T-helper 2 cell (primary cell): ENCODE measurements around the gene SMIM1.

Source experiments
- DNase-seq, 5 experiments: peaks; one replicate each; pipeline versions ENCODE4 v3.0.0 to v3.0.0-alpha.2; 2012 to 2022

Gene SMIM1

DNA sequence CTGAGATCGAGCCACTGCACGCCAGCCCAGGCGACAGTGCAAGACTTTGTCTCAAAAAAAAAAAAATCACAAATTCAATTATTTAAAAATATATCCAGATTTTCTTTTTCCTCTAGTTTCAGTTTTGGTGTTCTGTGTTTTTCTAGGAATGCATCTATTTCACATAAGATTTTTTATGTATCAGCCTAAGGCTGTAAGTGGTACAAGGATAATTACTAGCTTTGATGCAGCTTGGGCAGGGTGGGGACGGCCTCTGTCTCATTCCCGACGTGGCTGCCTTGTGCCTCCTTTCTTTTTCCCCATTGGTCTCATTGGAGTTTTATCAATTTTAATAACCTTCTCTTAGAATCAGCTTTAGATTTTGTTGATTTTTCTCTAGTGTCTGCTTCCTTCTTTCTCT is 13.4 kb upstream of the SMIM1 start:
- DNase-seq: no peak

DNA sequence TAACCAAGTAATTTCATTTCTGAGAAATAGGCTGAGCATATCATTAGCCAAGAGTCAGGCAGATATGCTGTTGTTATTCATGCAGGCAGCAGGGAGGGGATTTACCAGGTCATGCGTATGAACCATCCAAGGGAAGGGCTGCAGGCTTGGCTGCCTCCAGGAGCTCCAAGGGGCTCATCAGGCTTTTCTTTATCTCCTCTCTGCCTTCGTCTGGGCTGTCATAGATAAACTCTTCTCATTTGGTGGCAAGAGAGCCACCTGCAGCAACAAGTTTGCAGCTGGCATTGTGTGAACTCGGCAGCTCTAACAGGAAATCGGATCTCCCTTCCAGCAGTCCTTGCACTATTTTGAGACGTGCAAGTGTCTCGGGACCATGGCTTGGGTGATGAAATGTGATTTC is 12.8 kb upstream of the SMIM1 start:
- DNase-seq: no peak

DNA sequence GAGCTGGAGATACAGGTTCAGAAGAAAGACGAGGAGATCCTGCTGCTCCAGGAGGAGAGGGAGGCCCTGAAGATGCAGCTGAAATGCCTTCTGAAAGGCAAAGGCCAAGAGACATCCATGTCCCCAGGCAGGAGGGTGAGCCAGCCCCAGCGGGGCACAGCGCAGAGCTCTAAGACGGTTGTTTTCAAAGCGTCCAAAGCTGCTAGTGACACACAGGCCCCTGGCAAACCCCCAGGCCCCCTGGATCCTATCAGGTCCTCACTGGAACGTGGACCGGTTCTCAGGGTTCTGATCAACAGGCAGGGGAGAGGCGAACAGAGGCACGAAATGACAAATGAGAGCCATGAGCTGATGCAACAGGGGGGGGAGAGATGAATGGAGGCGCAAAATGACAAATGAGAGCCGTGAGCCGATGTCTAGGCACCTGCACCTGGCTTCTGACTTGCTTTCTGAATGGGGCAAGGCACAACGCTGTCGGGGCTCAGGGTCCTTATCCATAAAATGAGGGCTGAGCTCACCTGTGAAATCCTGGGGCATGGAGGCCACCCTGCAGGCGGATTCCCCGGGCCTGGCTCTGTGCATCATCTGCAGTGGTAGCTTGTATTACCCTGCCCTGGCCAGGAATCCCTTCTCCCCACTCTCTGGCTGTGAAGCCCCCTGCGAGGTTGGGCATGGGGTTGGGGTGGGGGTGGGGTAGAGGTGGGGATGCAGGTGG is 11.1 kb upstream of the SMIM1 start:
- no peak for DNase-seq

DNA sequence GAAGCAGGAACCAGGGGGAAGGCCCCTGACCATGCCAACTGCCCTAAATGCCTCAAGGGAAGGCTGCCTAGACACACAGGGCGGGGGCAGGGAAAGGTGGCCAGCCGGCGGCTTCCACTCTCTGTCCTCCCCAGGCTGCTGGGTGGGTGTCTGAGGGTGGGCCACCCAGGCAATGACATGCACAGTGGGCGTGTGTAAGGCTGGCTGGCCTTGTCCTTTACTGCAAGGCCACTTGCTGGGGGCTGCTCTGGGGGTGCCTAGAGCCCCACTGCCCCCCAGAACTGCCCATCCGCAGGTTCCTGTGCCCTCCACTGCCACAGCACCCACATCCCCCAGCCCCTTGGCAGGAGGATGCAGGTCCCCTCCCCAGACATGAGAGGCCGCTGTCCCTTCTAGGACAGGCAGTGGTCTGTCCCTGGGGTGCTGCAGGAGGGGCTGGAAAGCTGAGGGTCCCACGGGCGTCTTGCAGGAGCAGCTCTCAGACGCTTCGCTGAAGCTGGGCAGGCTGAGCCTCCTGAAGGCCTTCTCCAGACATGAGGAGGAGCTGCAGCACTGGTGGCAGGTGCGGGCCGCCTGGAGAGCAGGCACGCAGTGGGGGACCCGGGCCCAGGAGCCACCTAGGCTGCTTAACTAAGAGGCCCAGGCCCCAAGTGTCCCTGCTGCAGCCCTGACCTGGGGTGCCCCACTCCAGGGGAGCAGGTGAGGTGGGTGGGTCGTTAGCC is 10.2 kb upstream of the SMIM1 start:
- no peak for DNase-seq

DNA sequence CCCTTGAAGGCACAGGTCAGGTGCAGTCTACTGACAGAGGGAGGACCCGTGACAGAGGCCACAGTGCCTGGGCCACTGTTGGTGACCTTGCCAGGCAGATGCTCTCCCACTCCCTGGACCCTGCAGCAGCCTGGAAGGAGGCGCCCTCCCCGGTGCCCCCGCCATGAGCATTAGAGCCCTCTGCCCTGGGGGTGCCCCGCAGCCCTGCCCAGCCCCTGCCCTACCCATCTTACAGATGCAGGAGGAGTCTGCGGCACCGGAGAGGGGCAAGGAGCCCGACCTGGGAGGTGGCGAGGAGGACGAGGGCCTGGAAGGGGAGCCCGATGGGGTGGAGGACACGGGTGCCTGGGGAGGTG is 9.7 kb upstream of the SMIM1 start:
- DNase-seq: no peak

DNA sequence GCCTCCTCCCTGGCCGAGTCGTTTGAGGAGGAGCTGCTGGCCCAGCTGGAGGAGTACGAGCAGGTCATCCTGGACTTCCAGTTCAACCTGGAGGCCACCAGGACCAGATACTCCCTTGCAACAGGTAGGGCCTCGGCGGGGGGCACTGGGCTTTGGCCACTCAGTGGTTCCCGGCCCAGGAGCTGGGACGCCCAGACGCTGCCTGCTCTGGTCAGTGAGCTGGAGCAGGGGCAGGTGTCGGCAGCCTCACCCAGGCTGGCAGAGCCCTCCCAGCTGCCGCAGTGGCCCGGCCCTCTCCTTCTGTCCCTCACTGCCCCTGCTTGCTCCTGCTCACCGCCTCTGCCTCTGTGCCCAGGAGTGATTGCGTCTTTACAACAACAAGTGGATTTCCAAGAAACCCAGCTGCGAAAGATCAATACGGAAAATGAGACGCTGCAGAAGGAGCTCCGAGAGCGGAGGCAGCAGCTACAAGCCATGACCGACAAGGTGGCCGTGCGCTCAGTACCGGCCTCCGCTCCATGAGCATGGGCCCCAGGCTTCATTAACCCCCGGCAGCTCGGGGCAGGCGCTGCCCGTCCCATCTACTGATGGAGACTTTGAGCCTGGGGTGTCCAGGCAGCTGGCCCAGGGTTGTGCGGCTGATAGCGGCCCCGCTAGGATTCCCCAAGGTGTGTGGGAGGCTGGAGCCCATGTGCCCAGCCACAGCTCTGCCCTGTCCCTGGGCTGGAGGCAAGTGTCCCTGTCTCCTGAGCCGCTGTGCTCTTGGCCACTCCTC is 9.0 kb upstream of the SMIM1 start:
- DNase-seq: no peak

DNA sequence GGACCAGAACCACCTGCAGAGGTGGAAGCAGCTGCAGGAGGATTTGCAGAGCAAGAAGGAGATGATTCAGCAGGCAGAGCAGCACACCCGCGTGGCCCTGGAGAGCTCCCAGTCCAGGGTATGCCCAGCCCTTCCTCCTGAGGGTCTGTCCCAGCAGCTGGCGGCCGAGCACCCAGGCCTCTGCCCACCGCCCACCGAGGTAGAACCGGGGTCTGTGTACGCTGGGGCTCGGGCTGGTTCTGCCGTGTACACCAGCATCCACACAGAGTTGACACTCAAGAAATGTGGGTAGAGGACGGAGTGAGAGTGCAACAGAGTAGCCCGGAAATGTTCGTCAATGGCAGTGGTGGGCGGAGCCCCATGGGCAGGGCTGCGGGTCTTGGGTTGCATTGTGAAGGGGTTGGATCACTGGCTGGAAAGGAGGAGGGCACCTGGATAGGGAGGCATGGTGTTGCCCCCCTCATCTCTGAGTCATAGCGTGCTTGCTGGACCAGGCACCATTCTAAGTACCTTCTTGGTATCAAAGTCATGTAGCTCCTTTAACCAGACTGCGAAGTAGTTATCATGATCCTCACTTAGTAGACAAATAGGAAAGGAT is 5.1 kb upstream of the SMIM1 start:
- no peak for DNase-seq

DNA sequence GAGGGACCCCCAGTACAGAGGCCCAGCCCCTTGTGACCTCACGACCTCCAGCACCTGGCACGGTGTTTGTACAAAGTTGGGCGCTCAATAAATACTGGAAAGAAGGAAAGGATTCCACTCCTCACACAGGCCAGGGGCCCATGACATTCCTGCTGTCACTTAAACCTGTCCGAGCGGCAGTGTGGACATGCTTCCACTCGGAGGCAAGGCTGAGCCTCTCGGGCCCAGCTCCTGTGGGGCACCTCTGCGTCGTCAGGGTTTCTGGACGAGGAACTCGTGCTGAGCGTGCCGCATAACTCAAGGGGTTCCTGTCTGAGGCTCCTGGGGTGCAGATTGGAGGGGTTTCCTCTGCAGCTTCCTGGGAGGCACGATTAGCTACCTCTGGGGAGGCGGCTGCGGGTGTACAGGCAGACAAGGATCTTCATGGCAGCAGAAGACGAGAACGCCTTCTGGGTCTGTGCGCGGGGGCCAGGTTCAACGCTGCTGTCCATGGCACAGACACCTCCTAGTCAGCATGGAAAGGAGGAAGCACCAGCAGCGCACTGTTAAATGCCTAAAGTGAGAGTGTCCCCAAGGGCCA is 3.6 kb upstream of the SMIM1 start:
- no peak for DNase-seq

DNA sequence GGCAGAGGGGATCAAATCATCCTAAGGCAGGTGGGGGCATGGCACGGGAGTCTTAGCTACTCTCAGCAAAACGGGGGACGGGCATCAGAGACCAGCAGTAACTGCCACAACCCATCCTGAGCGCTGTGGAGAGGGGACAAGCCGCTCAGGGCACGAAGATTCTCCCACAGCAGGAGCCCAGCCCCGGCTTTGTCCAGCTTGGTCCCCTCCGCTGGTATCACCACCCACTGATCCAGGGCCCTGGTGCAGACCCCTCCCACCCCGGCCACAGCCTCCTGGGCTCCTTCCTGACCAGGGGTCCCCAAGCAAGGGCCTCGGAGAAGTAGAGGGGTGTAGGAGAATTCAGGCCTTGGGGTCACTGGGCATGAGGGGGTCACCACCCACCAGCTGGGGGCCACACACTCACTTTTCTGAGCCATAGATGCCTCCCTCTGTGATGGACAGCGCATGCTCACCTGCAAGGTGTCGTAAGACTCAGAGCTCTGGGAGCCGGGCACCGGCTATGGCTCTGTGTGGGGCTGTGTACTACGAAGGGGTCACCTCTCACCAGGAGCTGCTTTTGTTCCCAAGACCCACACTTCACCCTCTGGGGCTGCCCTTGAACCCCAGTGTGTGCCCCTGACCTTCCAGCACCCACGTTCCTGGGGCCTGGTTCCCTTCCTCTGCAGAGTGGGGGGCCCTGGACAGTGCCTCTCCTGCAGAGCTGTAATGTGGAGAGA is 2.3 kb upstream of the SMIM1 start:
- DNase-seq: no peak

DNA sequence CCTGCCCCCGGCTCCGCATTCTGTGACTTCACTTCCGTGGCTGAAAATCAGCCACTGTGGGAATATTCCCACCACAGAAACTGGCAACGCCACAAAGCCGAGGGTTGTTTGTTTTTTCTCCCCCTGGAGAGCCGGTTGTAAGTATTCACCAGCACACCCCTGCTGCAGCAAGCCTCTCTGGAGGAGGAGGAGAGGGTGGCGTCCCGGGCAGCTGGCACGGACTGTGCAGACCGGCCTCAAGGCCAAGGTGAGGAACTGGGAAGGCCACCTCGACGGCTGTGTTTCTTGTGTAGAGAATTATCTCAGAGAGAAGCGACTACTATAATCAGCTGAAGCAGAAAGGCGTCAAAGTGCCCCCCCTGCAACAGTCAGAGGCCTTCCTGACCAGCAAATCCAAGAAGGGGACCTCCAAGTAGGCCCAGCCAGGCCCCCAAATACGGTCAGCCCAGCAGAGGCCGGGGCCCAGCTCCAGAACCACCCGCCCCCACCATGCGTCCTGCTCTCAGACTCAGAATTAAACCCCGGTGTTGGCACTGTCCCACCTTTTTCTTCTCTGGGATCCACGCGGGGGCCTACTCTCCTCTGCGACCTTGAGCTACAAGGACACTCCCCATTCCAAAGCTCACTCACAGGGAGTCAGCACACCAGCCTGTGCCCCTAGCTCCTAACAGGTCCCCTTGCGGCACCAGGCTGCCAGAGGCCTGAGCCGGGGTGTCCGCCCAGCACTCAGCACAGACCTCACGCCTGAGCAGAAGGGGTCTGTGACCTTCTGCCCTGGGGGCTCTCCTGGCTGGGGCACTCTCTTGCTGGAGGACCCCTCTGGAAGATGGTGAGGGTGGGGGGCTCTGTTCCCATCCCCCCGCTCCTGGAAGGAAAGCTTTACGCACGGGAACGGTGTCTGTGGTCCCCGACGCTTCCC is 1.2 kb upstream of the SMIM1 start:
- DNase-seq: no peak

DNA sequence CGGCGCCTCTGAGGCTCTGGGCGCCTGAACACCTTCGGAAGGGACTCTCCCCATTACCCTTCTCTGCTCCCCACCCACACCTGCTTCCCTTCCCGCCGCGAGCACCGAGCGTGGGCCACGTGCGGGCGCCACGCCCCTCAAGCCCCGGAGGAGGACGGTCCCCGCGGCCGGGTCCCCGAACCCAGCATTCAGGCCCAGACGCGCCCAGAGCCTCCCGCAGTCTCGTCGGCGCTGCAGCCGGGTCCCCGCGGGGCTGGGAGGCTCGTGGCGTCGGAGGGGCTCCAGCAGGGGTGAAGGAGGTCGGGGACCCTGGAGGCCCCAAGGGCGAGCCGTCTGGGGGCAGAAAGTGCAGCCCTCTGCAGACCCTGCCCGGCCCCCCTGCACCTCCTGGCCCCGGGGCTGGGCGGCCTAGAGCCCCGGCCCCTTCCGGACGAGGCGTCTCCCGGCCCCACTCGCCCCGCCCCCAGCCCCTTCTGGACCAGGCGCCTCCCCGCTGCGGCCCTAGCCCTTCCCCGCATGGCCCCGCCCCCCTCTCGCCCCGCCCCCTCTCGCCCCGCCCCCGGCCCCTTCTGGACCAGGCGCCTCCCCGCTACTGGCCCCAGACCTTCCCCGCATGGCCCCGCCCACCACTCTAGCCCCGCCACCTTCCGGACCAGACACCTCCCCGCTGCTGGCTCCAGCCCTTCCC is 378 bp upstream of the SMIM1 start:
- DNase-seq: peak; percentile 70 to 87 (median 79)

DNA sequence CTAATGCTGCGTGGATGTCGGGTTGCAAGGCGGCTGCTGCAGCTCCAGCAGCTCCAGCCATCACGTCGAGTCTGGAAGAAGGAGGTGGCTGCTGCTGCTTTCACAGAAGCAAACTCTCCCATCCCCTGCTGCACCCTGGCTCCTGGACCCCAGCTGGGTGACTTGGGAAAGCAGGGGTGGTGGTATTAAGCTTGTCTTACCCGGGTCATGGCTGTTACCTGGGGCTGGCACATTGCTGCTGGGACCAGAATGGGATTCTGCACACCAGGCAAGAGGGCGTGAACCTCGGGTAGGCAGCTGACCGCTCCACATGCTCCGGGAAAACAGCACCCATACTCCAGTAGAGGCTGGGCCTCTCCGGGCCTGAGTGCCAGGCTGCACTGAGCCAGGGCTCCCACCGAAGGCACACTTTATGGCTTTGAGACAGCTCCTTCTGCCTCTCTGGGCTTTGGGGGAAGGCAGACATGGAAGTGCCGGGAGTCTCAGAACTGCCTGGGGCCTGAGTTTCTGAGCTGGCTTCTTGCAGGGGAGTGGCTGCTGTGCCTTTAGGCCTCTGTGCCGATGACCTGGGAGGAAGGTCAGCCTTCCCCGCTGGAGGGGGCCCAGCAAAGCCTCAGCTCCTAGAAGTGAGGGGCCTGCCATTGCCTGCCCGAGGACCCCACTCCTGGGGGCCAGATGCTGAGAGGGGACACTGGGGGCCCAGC is 1.2 kb downstream of the SMIM1 start:
- DNase-seq: no peak

DNA sequence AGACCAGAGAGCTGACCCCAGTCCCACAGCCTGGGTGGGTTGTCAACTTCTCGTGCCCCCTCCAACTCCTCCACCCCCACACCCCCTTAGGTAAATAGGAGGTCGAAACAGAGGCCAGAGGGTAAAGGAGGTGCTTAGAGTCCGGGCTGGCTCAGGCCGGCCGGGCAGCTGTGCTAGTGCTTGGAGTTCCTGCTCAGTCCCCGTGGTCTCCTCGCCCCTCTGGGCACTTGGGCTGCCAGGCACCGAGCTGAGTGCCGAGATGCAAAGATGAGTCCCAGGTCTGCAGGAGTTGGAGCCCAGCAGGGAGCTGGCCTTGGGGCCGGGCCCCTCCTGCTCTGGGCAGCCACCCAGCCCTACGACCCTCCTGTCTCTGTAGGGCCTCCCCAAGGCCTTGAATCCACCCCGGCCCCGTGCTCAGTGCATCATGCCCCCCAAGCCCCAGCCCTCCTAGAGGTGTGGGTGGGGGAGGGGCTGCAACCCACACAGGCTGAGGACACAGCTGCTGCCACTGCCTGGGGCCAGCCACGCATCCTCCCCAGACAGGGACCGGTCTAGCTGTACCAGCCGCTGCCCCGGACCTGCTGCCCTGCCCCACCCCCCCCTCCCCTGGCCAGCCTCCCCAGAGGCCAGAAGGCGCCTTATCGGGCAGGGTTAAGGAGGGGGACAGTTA is 1.9 kb downstream of the SMIM1 start:
- DNase-seq: no peak

DNA sequence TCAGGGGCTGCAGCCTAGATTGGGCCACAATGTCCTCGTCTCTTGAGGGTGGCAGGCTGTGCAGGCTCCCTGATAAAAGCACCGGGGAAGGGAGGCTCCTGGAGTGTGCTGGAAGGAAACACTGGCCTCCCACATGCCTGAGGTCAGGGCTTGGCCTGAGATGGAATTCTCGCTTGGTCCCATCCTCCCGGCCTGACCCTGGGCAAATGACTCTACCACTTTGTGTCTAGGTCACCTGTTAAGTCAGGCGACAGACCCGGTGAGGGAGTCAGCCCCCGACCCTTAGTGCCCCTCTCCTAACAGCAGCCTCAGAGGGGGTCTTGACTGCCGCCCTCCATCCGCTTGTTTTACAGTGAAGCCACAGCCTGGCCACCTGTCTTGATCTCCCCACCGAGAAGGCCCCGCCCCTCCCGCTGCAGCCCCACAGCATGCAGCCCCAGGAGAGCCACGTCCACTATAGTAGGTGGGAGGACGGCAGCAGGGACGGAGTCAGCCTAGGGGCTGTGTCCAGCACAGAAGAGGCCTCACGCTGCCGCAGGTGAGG is 2.5 kb downstream of the SMIM1 start:
- DNase-seq: no peak

DNA sequence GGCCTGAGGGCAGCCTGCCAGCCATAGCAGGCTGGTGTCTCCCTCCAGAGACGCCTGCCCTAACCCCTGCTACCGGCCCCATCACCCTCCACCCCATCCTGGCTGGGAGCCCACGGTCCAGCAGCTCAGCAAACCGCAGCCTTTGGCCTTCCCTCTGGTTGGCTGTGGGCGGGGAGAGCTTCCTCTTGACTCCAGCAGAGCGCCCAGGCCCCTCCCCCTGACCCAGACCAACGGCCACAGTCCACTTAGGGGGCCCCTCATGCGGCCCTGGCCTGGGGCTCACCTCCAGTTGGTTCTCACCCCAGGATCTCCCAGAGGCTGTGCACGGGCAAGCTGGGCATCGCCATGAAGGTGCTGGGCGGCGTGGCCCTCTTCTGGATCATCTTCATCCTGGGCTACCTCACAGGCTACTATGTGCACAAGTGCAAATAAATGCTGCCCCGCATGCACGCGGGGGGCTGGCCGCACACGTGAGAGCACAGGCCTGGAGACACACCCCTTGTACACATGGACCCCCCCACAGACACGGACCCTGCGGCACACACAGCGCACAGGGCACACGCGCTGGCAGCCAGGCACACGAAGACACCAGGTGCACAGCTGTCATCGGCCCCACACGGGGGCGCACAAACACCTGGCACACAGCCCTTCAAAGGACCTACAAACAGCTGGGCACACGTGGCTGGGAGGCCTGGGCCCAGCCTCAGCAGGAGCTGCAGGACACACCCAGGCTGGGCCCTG is 3.1 kb downstream of the SMIM1 start:
- DNase-seq: peak in 4 of 5 experiments; percentile 26 to 83 (median 34)

DNA sequence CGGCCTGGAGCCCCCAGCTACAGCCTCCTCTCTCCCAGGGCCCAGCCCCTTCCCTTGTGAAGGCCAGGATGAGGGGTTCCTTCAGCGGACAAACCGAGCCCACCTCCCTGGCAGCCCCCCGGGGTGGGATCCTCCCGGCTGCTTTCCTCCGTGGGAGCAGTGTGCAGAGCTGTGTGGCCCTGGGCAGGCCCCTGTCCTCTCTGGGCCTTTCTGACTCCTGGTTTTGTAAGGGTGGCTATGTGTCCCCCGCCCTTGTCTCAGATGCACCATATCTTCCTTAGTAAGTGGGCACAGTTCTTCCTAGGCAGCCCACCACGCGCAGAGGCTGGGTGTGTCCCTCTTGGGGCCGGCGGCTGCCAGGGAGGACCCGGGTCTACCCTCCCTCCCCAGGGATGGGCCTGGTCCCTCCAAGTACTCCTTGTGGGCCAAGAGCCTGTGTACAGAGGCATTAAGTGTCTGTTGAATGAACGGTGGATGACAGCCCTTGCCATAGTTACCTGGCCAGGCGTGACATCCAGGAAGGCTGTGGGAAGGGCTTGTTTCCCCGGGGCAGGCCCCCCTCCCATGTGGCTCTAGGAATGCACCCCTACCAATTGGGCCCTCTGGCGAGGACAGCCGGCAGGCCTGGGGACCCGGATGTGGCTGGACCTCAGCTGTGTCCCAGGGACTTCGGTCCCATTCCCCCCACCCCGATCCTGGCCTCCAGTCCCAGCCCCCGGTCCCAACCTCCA is 3.8 kb downstream of the SMIM1 start:
- no peak for DNase-seq

DNA sequence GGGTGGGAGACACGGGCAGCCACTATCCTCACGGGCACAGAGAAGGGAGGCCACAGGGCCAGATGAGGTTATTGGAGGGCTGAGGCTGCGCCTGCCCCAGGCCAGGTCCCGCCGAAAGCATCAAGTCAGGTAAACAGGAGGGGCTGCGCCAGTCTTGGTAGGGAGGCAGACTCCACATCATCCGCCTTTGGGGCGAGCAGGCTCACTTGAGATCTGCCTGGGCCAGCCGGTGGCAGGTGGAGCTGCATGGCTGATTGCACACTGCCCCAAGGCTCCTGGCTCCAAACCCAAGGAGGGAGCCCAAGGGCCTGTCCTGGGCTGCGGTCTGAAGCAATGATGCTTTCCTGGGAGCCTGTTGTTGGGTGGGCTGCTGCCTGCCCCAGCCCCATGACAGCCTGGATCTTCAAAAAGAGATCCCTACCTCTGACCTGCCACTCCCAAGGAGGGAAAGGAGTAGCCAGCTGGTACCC is 4.6 kb downstream of the SMIM1 start:
- DNase-seq: no peak
